ENCODE data around the gene RNF150.
"Not testable (repeated sequence)": the region's sequence is repeated elsewhere in the genome, so short reads cannot be mapped to it uniquely, and the experiment has no call there.

Gene RNF150

DNA sequence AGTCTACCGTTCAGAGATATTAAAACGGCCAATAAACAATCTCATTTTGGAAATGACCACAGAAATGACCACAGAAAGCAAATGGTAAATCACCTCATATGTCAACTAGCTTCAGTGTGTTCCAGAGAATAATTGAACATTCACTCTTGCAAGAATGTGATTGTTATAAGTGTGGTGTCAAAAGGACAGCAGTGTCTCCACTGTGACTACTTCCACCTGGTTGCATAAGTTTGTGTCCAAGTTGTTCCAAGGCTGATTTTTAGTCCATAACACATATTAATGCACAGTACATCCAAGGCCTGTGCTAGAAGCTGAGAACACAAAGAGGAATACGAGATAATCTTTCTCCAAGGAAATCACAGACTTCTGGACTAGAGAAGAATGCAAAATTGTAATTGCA is 37.4 kb upstream of the RNF150 start:
- Mint-ChIP-seq H3K27ac (no peak overlapping the region), H3K4me3 (no peak overlapping the region), H3K27me3 (ENCODE audit: low read depth, poor library complexity) (peaks cover 15% of the 10 kb centered on the region), H3K4me1 (peaks cover 14% of the 10 kb centered on the region), H3K9me3 (peaks cover 11% of the 10 kb centered on the region), H3K36me3 (ENCODE audit: low read depth) (no peaks in the 10 kb centered on the region)
- TF ChIP-seq, protein P1, sequence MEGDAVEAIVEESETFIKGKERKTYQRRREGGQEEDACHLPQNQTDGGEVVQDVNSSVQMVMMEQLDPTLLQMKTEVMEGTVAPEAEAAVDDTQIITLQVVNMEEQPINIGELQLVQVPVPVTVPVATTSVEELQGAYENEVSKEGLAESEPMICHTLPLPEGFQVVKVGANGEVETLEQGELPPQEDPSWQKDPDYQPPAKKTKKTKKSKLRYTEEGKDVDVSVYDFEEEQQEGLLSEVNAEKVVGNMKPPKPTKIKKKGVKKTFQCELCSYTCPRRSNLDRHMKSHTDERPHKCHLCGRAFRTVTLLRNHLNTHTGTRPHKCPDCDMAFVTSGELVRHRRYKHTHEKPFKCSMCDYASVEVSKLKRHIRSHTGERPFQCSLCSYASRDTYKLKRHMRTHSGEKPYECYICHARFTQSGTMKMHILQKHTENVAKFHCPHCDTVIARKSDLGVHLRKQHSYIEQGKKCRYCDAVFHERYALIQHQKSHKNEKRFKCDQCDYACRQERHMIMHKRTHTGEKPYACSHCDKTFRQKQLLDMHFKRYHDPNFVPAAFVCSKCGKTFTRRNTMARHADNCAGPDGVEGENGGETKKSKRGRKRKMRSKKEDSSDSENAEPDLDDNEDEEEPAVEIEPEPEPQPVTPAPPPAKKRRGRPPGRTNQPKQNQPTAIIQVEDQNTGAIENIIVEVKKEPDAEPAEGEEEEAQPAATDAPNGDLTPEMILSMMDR (IDR thresholded peaks at IDR 0.05), result no peak
- DNase-seq, result no peak

DNA sequence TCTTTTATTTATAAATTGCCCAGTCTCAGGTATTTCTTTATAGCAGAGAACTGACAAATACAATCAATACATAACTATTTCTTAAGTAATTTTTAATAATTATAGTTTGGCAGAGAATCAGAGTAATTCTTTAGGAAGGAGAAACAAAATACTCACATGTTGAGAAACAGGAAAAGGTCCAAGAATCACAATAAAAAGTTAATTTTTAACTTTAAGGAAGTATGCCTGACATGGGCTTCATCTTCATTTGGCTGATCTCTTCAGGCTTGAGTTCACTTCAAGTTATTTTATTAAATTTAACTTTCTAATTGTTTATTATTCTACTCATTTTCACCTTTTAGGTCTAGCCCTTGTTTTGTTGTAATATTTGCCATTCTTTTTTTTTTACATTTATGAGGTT is 36.1 kb upstream of the RNF150 start:
- no peak overlapping the region for H3K4me3 Mint-ChIP-seq
- no peak for DNase-seq
- TF ChIP-seq, protein P1 (IDR thresholded peaks at IDR 0.05), result no peak
- H3K36me3 Mint-ChIP-seq (ENCODE audit: low read depth), result no peaks in the 10 kb centered on the region
- H3K27ac Mint-ChIP-seq, result no peak overlapping the region
- peaks cover 11% of the 10 kb centered on the region for H3K9me3 Mint-ChIP-seq
- H3K4me1 Mint-ChIP-seq, result peaks cover 1% of the 10 kb centered on the region
- H3K27me3 Mint-ChIP-seq (ENCODE audit: low read depth, poor library complexity), result peaks cover 8% of the 10 kb centered on the region

DNA sequence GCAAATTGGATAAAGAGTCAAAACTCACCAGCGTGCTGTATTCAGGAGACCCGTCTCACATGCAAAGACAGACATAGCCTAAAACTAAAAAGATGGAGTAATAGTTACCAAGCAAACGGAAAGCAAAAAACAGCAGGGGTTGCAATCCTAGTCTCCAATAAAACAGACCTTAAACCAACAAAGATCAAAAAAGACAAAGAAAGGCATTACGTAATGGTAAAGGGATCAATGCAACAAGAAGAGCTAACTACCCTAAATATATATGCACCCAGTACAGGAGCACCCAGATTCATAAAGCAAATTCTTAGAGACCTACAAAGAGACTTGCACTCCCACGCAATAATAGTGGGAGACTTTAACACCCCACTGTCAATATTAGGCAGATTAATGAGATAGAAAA is 31.7 kb upstream of the RNF150 start:
- DNase-seq; H3K4me1 Mint-ChIP-seq; H3K36me3 Mint-ChIP-seq (ENCODE audit: low read depth); H3K27ac Mint-ChIP-seq; H3K27me3 Mint-ChIP-seq (ENCODE audit: low read depth, poor library complexity); H3K4me3 Mint-ChIP-seq: not testable (repeated sequence)
- peaks cover 27% of the 10 kb centered on the region for H3K9me3 Mint-ChIP-seq

DNA sequence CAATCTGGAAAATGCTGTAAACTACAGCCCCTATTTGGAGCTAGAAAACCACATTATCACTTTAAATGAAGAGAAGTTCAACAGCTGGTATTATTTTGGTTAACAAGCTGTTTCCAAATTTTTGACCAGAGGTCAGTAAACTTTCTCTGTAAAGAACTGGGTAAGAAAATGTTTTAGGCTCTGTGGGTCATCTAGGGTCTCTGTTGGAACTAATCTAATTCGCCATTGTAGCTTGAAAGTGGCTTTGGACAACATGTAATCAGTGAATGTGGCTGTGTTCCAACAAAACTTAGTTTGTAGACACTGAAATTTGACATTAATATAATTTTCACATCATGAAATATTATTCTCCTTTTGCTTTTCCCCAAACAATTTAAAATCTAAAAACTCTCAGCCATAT is 25.8 kb upstream of the RNF150 start:
- Mint-ChIP-seq H3K27ac (no peak overlapping the region), H3K27me3 (ENCODE audit: low read depth, poor library complexity) (peaks cover 5% of the 10 kb centered on the region), H3K9me3 (peaks cover 16% of the 10 kb centered on the region), H3K4me3 (no peak overlapping the region), H3K36me3 (ENCODE audit: low read depth) (no peaks in the 10 kb centered on the region), H3K4me1 (no peaks in the 10 kb centered on the region)
- DNase-seq, result no peak
- TF ChIP-seq, protein P1 (IDR thresholded peaks at IDR 0.05), result no peak

DNA sequence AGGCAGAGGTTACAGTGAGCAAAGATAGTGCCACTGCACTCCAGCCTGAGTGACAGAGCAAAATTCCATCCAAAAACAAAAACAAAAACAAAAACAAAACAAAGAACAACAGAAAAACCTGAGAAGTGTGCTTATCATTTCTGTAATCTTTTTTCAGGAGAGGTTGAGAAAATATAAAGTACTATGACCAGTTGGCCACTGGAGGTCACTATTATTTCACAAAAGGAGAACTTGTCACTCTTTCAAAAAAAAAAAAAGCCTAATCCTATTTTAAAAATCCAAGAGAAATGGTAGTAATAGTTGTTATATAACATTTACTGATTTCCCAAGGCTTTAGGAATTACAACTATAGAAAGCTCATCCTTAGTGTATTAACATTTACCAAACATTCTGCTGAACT is 24.9 kb upstream of the RNF150 start:
- Mint-ChIP-seq H3K27me3 (ENCODE audit: low read depth, poor library complexity) (peaks cover 8% of the 10 kb centered on the region), H3K36me3 (ENCODE audit: low read depth) (no peaks in the 10 kb centered on the region), H3K4me1 (no peaks in the 10 kb centered on the region), H3K27ac (no peak overlapping the region), H3K9me3 (peaks cover 16% of the 10 kb centered on the region), H3K4me3 (no peak overlapping the region)
- no peak for DNase-seq
- TF ChIP-seq, protein P1 (IDR thresholded peaks at IDR 0.05), result peak; percentile 69

DNA sequence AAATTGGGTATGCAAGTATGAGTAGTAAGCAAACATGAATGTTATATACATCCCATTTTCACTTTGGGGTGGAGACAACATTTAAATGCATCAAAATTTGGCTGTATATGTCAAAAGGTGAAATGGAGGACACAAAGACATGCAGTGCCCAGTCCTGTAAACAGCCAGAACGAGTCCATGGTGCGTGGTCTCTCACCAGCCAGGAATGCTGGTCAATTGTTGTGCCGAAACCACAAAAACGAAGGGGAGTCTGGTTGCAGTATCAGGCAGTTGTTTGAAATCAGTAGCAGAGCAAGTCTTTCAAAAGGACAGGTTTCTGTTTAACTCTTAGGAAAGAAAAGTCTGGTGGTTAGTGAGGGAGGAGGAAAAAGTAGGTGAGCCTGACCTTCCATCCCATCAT is 22.3 kb upstream of the RNF150 start:
- Mint-ChIP-seq H3K36me3 (ENCODE audit: low read depth) (no peaks in the 10 kb centered on the region), H3K4me1 (no peaks in the 10 kb centered on the region), H3K4me3 (no peak overlapping the region), H3K27me3 (ENCODE audit: low read depth, poor library complexity) (peaks cover 10% of the 10 kb centered on the region), H3K27ac (no peak overlapping the region), H3K9me3 (peaks cover 1% of the 10 kb centered on the region)
- TF ChIP-seq, protein P1 (IDR thresholded peaks at IDR 0.05), result no peak
- DNase-seq, result no peak
